Activated CD8-positive, alpha-beta memory T cell treated with anti-CD3 and anti-CD28 coated beads, Interleukin-2, amount 50 U/mL, for 24 hours (primary cell): Measurements from ENCODE around the gene PPP1R14C.

Source experiments
- DNase-seq: peaks from one replicate; pipeline ENCODE4 v3.0.0-alpha.2; 2020; ENCODE audit errors: extremely low read depth

Gene PPP1R14C

DNA sequence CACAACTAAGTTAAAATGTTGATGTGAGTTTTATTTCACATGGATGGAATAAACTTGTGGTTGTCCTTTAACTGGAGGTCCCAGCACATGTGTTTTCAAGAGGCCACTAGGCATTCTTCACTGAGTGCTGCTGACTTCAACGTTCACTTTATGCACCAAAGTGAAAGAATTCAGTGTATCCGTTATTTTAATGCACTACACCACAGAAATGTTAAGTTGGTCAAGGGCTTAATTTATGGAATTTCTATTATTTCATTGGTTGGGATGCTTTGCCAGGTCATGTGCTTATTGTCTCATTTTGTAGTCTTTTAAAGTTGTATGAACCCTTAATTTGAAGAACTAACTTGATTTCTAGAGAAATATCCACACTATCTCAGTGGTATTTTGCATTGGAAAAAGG is 106.4 kb downstream of the PPP1R14C start:
- DNase-seq = no peak

DNA sequence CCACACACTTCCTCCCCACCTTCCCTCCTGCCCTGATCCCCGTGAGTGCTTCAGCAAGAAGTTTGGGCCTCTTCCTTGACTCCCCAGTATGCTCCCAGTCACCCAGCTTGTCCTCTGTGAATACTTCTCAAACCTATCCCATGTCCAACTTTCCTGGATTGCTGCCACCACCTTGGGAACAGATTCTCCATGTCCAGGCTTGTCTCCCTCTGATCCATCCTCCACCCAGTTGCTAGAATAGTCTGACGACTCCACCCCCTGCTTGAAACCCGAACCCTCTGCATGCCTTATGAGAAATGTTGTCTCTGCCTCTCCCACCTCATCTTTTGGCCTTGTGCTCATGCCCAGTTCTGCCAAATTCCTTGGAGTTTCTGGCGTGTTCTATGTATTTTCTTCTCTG is 108.0 kb downstream of the PPP1R14C start:
- DNase-seq = no peak

DNA sequence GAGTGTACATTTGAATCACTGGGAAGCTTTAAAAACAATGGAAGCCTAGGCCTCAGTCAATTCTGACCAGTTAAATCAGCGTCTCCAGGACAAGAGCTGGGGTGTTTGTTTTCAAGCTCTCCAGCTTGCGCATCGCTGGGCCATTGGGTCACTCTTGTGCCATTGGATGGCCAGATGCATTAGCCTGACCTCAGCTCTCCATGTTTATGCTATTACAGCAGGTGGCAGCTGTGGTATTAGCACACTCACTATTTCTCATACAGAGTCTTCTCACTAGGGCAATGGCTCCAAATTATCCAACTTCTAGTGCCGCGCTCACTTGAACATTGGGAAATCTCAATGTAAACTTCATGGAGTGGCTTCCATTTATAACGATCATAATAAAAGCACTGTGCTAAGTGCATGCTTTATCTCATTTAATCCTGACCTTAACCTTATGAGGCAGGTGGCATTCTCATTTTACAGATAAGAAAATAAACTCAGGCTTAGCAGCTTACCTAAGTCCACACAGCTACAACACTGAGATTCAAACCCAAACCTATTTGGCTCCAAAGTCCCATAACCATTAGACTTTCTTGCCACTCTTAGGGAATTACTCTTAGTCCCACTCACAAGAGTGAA is 108.8 kb downstream of the PPP1R14C start:
- DNase-seq = no peak

DNA sequence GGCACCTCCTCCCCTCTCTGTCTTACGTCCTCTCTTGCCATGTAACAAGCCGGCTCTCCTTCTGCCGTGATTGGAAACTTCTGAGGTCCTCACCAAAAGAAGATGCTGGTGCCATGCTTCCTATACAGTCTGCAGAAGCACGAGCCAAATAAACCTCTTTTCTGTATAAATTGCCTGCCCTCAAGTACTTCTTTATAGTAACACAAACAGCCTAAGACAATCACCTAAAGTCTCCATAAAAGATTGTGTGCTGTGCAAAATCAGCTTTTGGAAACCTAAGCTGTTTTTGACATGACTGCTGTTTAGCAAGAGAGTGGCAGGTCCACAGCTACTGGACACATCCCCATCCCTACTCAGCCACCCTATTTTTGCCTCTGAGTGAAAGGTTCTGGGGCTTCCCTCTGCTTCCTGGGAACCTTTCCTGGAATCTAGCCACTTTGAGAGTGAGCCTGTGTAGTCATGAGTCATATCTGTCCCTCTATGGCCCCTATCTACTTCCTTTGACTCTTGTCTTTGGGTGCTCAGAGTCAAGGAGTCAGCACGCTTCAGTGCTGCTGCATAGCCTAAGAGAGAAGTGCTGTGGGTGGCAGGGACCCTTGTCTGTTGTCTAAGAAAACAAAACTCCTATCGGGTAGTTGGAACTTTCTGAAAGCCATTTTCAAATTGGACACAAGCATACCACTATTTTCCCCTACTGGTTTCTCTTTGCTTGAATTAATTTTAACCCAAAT is 110.0 kb downstream of the PPP1R14C start:
- no peak for DNase-seq

DNA sequence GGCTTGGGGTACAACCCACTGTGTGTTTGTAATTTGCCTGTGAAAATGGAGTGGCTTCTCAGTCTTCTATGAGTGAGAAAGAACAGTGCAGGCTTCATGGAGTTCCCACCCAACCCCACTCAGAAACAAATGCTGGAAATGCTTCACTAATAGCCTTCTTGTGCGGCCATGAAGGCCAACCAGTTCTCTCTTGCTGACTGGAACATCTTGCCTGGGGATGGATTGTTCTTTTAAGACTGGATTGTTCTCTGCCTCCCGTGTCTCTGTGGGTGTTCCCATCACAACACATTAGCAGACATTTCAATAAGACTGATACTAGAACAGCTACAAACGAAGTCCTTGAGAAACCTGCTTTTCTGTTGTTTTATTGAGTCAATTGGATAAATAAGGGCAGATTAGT is 110.6 kb downstream of the PPP1R14C start:
- no peak for DNase-seq

DNA sequence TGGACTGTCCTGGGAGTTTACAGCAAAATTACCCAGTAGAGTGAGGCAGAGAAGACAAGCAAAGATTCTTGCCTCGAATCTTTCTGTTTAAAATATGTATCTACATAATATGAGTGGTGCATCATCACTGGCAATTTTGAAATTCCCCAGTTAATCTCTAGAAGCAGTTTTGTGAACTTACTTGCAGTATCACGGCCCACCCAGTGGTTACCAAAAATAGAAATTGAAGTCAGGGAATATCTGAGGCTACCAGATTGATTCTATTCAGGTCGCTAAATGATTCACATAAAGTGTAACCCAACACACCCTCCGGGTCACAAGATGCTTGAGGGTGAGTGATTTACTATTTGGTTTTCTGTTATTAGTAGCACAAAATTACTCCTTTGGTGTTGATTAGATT is 111.9 kb downstream of the PPP1R14C start:
- no peak for DNase-seq

DNA sequence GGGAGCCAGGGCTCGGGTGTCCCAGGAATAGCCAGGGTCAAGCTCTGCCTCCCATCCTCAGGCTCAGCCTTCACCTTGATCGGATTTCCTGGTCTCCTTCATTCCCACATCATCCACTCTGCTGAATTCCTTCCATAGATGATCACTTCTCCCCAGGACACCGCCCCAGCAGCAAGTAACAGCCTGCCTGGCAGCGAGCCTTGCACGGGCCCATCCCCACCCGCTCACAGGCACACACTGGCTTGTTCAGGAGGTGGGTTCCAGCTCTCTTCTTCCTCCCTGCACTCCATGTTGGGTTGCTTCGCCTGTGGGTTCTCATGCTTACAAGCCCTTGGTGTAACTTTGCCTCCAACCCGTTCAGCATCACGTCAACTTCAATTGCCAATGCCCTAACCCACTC is 113.0 kb downstream of the PPP1R14C start:
- DNase-seq = no peak

DNA sequence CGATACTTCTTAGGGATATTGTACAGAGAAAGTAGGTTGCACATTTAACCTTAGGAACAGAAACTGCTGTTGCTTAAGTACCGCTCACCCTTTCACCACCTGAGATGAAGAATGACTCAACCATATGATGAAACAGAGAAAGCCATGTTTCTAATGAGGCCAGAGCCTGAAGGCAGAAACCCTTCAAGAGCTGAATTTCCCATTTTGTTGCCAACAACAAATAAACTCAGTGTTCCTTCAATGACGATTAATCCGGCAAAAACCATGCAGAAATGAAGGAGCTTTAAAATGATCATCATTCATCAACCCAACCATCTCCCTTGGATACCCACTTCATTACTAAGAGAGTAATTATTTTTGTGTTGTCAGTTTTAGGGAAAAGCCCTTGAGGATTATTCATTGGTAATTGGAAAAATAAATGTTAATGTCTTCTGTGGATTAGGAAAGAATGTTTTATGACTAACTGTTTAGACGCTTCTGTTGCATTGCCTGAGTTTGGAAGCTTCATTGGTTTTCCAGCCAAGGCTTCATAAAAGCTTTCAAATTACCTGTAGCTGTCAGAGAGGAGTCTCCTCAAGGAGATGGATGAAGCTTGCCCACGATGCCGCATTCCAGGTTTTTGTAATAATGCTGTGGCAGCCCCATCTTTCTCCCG is 113.9 kb downstream of the PPP1R14C start:
- no peak for DNase-seq

DNA sequence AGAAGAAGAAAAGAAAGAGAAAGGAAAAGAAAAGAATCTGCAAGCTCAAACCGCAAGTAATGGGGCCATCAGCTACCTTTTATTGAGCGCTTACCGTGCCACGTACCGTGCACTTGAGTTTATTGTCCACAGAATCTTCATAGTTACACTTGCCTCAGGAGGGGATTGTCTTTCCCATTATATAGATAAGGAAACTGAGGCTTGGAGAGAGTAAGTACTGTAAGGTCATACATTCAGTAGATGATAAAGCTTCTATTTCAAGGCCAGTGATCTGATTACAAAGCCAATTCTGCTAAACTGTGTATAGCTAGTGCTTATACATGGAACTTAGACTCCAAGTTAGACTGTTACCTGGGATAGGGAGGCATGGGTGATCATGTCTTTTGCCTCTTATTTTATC is 115.5 kb downstream of the PPP1R14C start:
- DNase-seq = no peak

DNA sequence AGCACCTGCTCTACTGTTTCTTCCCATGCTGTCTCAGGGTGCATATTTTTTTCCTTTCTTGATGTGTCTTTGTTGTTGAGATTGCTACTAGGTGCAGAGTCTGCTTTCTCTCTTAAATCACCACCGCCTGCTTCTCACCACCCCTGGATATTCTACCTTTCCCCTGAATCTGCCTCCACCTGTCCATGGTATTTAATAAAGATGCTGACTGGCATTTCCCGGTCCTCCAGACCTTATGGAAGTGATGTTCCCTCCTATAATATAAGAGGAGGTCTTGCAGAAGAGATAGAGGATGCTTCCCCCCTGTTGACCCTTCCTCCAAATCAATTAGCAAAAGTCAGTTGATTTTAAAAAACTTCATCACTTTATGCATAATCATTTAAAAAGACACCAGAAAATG is 118.1 kb downstream of the PPP1R14C start:
- no peak for DNase-seq

DNA sequence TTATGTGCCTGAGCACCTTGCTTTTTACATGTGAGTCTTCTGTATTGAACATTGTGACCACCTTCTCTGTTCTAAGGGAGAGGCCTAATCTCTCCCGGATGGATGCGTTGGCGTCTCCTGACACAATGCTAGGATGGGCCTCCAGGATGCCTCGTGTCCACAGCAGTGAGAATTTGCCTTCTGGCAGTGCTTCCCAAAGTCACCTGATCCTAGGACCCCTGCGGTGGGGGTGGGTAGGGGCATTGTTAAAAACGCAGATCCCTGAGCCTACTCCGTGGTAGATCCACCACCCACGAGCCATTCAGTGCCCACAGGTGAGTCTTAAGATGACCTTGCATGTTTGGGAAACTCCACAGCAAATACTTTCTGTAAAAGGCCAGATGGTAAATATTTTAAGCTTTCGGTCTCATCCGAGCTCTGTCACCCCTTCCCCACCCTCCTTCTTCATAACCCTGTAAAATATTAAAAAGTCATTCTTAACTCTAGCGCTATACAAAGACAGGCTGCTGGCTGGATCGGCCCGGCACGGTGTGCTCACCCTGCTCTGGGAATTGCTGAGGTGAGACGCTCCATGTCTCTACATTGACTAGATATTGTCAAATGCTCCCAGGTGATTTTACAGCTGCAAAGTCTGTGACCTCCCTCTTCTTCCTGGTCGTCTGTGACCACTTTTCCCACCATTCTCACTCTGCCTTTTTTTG is 119.3 kb downstream of the PPP1R14C start:
- DNase-seq = no peak

DNA sequence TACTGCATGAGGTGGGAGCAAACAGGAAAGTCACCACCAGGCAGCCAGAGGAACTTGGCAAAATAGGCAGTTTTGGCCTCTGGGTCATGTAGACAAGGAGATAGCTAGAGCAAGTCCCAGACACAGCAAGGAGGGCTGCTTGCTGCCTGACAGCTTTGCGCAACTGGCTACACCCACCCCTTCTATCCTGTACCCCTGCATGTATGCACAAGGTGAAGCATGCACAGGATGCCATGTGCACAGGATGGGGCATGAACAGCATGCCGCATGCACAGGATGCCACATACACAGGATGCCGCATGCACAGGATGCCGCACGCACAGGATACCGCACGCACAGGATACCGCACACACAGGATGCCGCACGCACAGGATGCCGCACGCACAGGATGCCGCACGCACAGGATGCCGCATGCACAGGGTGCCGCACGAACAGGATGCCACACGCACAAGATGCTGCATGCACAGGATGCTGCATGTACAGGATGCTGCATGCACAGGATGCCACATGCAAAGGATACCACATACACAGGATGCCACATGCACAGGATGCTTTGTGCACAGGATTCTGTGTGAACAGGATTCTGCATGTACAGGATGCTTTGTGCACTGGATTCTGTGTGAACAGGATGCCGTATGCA is 121.0 kb downstream of the PPP1R14C start:
- DNase-seq = no peak

DNA sequence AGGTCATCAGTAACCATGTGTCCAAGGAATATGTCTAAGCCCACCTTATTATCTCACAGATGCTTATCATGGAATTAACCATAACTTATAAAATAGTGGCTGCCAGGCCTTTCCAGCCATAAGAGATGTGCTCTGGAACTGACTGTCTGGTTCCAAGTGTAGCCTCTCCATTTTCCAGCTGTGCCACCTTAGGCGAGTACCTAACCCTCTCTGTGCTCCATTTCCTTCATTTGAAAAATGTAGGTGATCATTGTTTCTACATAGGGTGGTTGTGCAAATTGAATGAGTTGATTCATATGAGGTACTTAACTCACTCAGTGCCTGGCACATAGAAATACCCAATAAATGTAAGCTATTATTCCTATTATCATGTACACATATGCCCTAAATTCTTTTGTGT is 123.5 kb downstream of the PPP1R14C start:
- DNase-seq = no peak

DNA sequence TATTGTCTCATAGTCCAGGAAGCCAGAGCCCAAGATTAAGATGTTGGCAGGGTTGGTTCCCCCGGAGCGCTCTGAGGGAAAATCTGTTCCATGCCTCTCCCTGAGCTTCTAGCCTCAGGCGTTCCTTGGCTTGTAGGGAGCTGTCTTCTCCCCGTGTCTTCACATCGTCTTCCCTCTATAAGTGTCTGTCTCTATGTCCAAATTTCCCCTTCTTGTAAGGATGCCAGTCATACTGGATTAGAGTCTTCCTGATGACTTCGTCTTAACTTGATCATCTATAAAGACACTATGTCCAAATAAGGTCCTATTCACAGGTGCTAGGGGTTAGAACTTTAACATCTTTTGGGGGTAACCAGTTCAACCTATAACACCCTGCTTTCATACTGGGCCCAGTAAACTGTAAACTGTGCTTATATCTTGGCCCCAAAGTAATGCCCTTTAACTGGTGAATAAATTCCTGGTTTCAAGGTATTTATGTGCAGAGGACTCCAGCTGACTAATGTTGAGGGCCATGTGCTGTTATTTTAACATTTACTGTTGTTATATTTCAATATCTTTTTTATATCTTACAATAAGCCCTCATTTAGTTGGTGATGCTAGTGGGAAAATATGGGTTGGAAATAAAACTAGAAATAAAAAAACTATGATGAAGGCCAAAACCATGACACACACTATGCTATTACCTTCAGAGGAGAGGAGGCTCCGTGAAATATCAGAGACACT is 124.3 kb downstream of the PPP1R14C start:
- no peak for DNase-seq

DNA sequence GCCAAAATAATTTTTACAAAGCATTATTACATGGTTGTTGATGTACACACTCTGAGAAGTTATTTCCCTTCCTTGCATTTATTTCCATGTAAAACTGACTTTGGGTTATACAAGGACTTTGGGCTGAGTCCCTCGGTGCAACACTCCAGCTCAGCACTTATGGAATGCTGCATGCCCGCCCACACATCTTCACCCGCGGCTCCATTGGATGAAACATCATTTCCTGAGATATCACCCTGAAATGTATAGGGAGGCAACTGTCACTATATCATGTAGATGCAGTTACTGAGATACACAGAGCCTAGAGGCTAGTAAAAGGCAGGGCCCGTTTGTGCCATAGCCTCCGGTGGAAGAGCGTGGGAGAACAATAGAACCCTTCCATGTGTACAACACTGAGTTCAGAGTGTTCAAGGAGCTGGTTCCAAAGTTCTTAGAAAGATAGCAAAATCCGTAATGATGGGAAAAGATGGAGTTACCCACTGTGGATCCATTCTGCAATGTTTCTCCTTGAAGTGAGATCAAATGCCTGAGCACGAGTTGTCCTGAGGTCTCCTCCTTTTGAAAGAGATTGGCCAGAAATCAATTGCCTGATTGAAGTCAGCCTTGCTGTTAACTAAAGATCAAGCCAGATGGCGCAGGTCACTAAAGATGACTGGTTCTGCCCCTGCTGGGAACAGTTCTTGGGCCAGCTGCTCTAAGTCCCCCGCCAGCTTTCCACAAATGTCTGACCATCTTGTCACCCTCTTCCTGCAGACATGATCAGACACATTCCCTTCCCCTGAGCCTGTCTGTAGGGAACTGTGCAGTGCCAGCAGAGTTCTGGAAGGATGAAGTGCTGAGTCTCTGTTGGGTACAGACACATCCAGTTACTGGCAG is 125.1 kb downstream of the PPP1R14C start:
- no peak for DNase-seq

DNA sequence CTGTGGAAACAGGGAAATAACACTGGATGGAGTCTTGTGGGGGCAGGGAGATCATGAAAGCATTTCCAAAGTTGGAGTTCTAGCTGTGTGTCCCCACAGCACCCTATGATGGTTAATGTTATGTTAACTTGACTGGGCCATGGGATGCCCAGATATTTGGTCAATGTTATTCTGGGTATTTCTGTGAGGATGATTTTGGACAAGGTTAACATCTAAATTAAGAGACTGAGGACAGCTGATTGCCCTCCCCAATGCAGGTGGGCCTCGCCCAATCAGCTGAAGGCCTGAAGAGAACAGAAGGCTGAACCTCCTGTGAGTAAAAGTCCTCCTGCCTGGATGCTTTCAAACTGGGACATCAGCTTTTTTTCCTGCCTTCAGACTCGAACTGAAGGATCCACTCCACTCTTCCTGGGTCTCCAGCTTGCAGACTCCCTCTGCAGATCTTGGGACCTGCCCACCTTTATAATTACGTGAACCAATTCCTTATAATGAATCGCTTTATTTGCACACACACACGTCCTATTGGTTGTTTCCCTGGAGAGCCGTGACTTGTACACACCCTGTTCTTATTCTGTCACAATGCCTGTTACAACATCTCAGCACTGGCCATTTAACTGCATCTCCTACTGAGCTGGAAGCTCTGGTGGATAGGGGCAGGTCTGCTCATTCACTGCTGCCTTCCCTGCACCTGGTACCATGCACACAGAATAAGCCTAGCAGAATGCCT is 126.4 kb downstream of the PPP1R14C start:
- no peak for DNase-seq

DNA sequence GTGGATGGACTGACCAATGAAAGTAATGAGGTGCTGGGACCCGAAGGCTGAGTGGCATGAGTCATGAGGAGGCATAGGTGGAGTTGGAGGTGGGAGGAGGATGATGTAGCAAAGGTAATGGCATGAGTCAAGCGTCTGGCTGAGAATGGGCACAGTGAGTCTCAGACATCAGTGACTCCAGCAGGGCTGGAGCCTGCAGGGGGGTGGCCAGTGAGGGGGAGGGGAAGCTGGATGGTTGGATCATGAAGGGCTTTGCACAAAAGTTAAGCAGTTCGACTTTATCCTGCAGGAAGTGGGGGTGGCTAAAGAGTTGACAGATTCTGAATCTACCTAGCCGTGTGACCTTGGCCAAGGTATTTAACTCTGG is 127.0 kb downstream of the PPP1R14C start:
- no peak for DNase-seq

DNA sequence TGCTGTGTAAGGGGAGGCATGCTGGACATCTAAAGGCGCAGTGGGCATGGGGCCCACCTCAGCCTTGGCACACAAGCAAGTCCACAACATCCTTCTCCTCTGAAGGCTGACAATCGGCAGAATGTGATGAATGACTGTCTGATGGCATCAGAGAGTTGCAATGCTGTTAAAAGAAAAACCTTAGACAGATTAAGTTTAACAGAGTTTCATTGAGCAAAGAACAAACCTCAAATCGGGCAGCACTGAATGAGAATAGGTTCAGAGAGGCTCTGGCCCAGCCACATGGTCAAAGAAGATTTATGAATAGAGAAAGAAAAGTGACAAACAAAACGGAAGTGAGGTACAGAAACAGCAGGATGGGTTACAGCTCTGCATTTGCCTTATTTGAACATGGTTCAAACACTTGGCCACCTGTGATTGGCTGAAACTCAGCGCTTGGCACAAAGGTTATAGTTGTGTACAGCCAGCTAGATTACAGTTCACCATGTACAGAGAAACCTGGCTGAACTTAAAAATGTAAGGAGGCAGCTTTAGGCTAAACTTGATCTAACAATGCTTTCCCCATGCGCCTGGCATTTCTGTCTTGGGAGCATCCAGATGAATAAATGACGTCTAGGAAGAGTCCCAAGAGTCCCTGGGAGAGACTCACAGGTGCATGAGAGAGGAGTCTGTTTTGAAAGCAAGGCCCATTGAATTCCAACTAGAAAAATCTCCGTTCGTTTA is 127.6 kb downstream of the PPP1R14C start:
- DNase-seq = no peak

DNA sequence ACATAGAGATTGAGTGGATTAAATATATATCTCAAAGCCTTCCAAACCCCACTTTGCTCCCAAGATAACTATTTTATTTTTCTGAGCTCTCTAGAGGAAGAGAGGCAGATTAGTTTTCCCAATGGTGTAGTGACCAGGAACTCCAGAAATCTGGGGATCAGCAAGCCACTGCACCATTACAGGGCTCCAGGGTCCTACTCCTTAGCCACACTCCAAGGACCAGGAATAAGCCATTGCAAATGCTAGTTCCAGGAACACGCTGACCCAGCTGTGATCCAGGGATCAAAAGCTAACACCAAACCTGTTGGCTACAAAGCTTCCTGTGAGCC is 128.3 kb downstream of the PPP1R14C start:
- DNase-seq = no peak
